Activated T-cell treated with anti-CD3 and anti-CD28 coated beads, Interleukin-2, amount 50 U/mL, for 1 hour (primary cell): ENCODE measurements around the gene MAT2A.
"Not testable (repeated sequence)": the region's sequence is repeated elsewhere in the genome, so short reads cannot be mapped to it uniquely, and the experiment has no call there.

Source experiments
- DNase-seq: peaks from one replicate; pipeline ENCODE4 v3.0.0-alpha.2; 2020

Gene MAT2A

DNA sequence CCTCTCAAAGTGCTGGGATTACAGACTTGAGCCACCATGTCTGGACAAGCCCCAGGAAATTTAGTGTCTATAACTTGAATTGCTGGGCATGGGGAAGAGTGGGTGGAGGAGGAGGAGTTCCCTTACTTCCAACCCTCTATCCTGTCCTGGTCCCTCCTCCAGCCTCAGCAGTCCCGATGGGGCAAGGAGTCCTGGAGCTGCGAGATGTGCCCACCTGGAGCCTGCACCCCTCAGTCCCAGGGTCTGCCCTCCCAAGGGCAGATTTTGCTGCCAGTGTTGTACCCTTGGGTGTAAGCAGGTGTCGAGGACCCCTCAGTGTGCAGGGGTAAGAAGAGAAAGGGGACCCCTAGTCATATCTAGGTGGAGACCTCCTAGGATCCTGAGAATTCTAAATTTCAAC, 41.2 kb downstream of the MAT2A start:
- DNase-seq = no peak

- DNase-seq = no peak
Measured at GRCh38 chr2:85582492-85582891, 43.5 kb downstream of the MAT2A start.

DNA sequence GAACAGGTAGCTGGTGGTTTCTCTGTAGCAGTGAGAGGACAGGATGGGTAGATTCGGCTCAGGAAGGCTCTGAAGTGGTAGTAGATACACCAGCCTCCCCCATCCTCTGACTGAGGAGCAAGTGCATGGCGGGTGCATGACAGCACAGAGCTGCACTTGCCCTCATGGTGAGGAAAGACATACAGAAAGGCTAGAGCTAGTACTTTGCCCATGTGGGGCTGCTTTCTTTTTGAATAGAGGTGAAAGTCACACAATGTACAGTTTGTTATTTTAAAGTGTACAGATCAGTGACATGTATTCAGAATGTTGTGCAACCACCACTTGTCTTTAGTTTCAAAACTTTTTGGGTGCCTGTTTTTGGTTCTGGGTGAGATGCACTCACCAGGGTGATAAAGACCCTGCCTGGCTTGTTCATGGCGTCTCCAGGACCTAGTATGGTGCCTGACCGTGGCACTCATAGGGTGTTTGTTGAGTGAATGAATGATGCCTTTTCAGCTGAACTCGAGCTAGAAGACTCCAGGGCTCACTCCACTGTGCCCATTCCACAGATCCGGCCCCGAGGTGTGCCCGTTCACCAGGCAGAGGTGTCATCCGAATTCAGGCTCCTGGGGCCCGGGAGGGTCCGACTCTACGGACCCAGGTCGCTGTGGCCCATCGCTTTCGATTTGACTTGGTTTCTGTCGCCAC, 44.8 kb downstream of the MAT2A start:
- no peak for DNase-seq

DNA sequence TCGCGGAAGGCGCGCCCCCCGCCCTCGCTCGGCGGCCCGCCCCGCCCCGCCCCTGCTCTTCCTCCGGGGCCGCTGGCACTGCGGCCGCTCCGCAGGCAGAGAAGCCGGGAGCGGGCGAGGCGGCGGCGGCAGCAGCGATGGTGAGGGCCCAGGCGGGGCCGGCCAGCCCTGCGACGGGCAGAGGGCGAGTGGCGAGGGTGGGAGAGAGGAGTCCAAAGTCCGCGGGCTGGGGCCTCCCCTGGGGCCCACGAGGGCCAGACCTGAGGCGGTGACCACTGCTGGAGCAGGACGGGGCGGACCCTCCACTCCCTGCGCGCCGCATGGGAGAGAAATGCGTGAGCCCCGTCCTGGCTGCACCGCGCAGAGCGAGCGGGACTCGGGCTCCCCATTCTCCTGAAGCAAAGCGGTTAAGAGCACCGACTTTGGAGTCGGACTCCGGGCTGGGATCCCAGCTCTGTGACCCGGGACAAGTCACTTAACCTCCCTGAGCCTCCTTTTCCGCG, 45.4 kb downstream of the MAT2A start, which contains the start of gene VAMP5:
Gene VAMP5, plus strand, starts transcription at position 78 of the 503 bp plus-strand sequence. Its CDS starts 60 bp downstream, at position 138.
- DNase-seq = peak; percentile 54

DNA sequence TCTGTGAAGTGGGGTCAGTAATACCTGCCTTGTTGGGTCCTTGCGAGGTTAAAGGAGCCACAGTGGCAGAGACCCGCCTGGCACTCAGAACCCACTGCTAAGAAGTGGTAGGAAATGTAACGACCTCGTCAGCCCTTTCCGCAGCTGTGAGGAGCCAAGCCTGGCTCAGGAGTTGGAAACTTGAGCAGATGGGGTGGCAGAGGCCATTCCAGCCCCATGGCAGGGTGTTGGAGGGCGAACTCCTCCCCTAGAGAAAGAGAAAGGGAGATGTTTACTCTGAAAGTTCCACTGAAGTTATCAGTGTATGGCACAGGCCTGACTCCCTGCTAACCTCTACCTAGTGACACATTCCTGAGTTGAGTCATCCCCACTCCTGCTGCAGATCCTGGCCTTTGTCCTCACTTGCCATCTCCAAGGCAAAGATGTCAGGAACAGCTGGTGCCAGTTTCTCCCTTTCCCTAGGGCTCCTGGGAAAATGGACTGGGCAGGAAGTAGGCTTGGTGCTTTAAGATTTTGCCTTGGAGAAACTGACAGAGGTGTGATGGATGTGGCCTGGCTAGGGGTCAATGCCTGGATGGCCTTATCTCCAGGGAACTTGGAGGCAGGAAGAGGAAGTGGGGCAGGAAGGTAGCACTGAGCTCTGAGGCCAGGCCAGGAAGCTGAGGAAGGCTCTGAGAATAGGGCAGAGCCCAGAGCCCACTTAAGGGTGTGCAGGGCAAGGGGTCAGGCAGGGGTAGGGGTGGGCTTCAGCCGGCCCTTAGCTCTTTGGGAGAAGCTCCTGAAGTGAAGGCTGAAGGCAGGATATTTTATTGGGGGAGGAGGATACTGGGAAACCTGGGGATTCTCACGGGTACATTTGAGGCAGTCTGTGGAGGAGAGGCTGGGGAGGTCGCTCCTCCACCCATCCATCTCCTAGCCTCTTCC, 46.2 kb downstream of the MAT2A start:
- DNase-seq = peak; percentile 48

DNA sequence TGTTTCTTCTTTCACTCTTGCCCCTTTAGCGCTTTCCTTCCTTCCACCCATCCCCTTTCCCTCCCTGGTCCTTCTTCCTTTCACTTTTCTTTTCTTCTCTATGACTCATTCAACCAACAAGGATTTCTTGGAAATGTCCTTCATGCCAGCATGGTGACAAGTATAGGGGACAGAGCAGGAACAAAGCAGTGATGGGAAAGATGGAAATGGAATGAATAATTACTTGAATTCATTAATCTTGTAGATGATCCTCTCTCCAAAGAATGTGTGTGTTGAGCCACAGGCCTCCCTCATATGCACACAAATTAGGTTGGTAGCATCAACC, 46.8 kb downstream of the MAT2A start:
- no peak for DNase-seq

DNA sequence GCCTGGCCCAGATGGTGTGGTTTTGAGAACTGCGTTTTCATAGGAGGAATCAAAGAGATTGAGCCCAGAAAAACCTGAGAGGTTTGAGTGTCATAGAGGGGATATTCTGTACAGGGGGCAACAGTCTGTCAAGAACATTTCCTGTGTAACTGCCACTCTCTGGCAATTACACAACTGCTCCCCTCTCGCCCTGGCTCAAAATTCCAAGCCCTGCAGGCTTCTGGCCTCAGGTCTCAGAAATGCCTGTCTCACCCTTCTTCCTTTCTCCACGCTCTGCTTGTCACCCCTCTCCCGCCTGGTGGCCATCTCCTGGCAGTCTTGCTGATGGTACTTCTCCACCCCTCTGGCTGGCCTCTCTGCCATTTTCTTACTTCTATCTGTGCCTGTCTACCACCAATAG, 49.3 kb downstream of the MAT2A start:
- no peak for DNase-seq

- DNase-seq = no peak
Measured at GRCh38 chr2:85588645-85589044, 49.7 kb downstream of the MAT2A start.

DNA sequence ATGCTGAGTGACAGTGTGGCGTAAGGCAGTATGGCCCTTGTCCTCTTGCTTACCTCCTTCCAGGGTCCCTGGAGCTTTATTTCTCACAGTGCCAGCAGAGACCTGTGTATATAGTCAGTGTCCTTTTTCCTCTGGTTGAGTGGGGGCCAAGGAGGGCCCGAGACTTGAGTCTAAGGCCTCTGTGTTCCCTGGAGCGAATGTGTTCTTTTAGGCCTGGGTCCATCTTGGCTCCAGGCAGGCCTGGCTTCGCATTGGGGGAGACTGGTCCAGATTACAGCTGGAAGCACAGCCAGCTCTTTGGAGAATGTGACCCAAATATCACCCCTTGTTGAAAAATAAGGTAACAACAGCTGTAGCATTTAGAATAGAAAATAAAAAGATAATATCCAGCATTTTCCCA, 50.2 kb downstream of the MAT2A start:
- DNase-seq = no peak

DNA sequence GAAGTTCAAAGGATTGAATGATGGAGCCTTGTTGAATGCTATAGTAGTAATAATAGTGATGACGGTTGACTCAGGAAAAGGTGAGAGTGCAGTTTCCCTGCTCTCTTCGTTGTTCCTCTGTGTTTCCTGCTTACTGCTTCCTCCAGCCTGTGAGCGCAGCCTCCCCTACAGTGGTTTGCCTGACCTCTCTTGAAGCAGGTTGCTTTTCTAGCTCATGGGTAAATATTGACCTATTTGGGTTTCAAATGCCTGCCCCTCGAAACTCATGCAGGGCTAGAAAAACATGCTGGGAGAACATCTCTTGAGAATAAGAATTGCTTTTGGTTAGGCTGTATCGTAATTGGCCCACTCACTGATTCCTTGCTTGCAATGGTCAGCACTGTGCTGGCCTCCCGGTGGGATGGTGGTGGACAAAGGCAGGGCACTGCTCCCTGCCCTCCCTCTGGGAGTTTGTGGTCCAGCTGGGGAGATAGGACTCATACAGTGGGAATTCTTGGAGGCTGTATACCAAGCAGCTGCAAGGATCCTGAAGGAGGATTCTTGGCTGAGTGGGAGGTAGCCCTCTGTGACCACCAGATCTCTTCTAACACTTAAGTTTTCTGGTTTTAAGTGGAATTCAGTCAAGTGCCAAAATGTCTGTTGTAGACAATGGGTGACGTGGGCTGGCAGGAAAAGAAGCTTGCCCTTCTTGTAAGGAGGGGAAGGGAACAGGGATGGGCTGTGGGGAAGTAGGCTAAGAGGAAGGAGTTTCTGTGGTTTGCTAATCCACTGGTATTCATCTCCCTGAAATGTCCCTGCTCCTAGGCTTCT, 51.2 kb downstream of the MAT2A start:
- DNase-seq = no peak

DNA sequence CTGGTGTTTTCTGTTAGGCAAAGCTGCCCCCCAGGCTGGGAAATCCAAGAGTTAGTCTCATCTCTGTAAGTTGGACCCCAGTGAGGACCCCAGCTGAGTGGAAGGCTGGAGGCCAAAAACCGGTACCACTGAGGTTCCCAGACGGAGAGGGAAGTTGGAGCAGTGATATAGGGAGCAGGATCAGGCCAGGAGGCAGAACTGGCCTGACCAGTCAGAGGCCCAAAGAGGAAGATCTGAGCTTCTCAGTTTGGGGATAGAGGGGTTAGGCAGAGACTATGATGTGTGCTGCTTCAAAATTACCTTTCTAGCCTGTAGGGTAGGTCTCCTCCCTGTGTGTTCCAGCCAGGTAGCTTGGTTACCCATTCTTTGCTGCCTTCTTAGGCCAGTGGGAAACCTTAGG, 52.0 kb downstream of the MAT2A start:
- DNase-seq = no peak

GRCh38 chr2:85591563-85591962, 52.6 kb downstream of the MAT2A start:
- no peak for DNase-seq

DNA sequence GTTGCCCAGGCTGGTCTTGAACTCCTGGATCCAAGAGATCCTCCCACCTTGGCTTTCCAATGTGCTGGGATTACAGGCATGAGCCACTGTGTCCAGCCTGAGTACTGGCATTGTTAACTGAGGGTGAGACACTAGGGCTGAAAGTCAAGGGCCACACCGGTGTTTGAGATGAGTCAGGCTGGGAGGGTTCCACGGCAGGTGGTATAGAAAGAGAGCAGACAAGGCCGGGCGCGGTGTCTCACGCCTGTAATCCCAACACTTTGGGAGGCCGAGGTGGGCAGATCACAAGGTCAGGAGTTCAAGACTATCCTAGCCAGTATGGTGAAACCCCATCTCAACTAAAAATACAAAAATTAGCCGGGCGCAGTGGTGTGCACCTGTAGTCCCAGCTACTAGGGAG, 53.3 kb downstream of the MAT2A start:
- not testable (repeated sequence) for DNase-seq

- DNase-seq = no peak
Measured at GRCh38 chr2:85593023-85593422, 54.1 kb downstream of the MAT2A start.
